Activated naive CD8-positive, alpha-beta T cell treated with anti-CD3 and anti-CD28 coated beads for 36 hours (primary cell): Measurements from ENCODE around the gene AMOTL2. TPM values are rescaled to one million over a fixed set of nuclear protein-coding genes. Genes with fewer than 3 reads are reported as not detected.
A peak's percentile ranks its signal among the peaks of the same experiment; 100 is the strongest.

Experiments used
- DNase-seq: peaks from one replicate; pipeline ENCODE4 v3.0.0; 2021
- H3K27ac Mint-ChIP-seq: one replicate; pipeline ENCODE4 v1.8.0; 2022; ENCODE audit warnings: mild to moderate bottlenecking, moderate library complexity, mixed read lengths
- H3K27me3 Mint-ChIP-seq: one replicate; pipeline ENCODE4 v1.8.0; 2022; ENCODE audit warnings: mild to moderate bottlenecking, mixed read lengths
- H3K36me3 Mint-ChIP-seq: one replicate; pipeline ENCODE4 v1.8.0; 2021; ENCODE audit warnings: mild to moderate bottlenecking, mixed read lengths
- H3K4me1 Mint-ChIP-seq: one replicate; pipeline ENCODE4 v1.8.0; 2021; ENCODE audit warnings: mixed read lengths
- H3K4me3 Mint-ChIP-seq: one replicate; pipeline ENCODE4 v1.8.0; 2022; ENCODE audit warnings: mild to moderate bottlenecking, moderate library complexity, mixed read lengths
- H3K9me3 Mint-ChIP-seq: one replicate; pipeline ENCODE4 v1.8.0; 2022; ENCODE audit warnings: mixed read lengths
- total RNA-seq, 2 experiments: library from RNA; stranded (reverse); gene quantifications; one replicate each; pipeline ENCODE4 v1.2.3, GENCODE V29; 2021

Gene AMOTL2
- total RNA-seq, 2 experiments from 2014 or later, result not detected

GRCh38 chr3:134388788-134389485 is 14.7 kb upstream of the AMOTL2 start:
- H3K36me3 Mint-ChIP-seq, result no peaks in the 10 kb centered on the region
- H3K9me3 Mint-ChIP-seq, result no peaks in the 10 kb centered on the region
- no peak overlapping the region for H3K27ac Mint-ChIP-seq
- H3K27me3 Mint-ChIP-seq, result peaks cover 21% of the 10 kb centered on the region
- no peaks in the 10 kb centered on the region for H3K4me1 Mint-ChIP-seq
- H3K4me3 Mint-ChIP-seq, result no peak overlapping the region
- DNase-seq, result no peak

- H3K4me3 Mint-ChIP-seq, result no peak overlapping the region
- no peak for DNase-seq
- no peaks in the 10 kb centered on the region for H3K4me1 Mint-ChIP-seq
- H3K36me3 Mint-ChIP-seq, result no peaks in the 10 kb centered on the region
- H3K27ac Mint-ChIP-seq, result no peak overlapping the region
- no peaks in the 10 kb centered on the region for H3K9me3 Mint-ChIP-seq
- peaks cover 21% of the 10 kb centered on the region for H3K27me3 Mint-ChIP-seq
Observed at GRCh38 chr3:134388292-134388691, 14.0 kb upstream of the AMOTL2 start.

- H3K27ac Mint-ChIP-seq, result no peak overlapping the region
- H3K4me1 Mint-ChIP-seq, result no peaks in the 10 kb centered on the region
- peaks cover 24% of the 10 kb centered on the region for H3K27me3 Mint-ChIP-seq
- H3K4me3 Mint-ChIP-seq, result no peak overlapping the region
- no peaks in the 10 kb centered on the region for H3K36me3 Mint-ChIP-seq
- H3K9me3 Mint-ChIP-seq, result no peaks in the 10 kb centered on the region
- DNase-seq, result no peak
Observed at GRCh38 chr3:134387293-134387692, 13.0 kb upstream of the AMOTL2 start.

- peaks cover 3% of the 10 kb centered on the region for H3K4me1 Mint-ChIP-seq
- H3K9me3 Mint-ChIP-seq, result no peaks in the 10 kb centered on the region
- no peak for DNase-seq
- H3K4me3 Mint-ChIP-seq, result no peak overlapping the region
- H3K36me3 Mint-ChIP-seq, result no peaks in the 10 kb centered on the region
- H3K27ac Mint-ChIP-seq, result no peak overlapping the region
- H3K27me3 Mint-ChIP-seq, result peaks cover 21% of the 10 kb centered on the region
Observed at GRCh38 chr3:134384963-134385362, 10.7 kb upstream of the AMOTL2 start.

DNA sequence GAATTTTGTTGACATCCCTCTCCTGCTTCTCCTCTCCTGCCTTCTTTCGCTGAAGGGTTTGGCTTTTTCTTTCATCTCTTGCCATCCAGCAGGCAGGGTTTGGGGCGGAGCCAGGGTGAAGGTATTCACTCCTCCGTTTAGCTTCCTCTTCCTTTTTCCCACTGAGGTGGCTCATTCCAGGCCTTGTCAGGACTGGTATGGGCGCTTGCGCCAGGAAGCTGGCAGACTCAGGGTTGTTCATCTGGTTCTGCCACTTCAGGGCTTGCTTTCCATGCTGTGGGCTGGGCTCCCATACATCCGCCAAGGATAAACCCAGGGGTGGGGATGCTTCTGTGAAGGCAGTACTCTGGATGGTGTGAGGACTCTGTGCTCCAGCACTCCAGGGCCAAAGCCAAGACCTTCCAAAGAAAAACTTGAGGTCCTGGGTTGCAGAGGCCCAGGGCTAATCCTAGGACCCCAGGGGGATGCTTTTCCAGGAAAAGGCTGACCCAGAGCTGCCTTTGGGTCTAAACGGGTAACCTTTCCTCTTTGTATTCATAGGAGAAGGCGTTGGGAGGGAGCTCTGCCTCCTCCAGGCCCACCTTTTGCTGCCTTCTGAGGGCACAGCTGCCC is 7.7 kb upstream of the AMOTL2 start:
- H3K27me3 Mint-ChIP-seq, result peaks cover 30% of the 10 kb centered on the region

DNA sequence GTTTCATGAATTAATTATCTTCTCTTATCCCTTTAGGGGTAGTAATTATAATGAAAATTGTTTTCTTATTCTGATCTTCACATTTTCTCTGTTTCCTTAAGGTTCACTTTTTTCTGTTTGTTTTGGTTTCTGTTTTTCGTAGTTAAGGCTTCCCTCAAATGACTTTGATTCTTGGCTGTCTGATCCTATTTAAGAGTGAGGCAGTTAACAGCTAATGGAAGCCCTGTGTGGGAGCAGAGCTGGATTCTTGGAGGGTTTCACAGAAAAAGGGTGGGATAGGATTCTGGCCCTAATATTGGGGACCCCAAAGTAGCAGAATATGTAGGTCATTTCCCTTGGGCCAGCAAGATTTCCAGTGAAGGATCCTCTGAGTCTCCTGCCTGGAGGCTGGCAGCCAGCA is 6.8 kb upstream of the AMOTL2 start:
- Mint-ChIP-seq H3K36me3 (no peaks in the 10 kb centered on the region), H3K27me3 (peaks cover 33% of the 10 kb centered on the region), H3K4me3 (no peak overlapping the region), H3K4me1 (peaks cover 5% of the 10 kb centered on the region), H3K9me3 (no peaks in the 10 kb centered on the region), H3K27ac (no peak overlapping the region)
- no peak for DNase-seq

More for the DNA sequence above, 7.7 kb upstream of the AMOTL2 start:
- DNase-seq, result no peak
- Mint-ChIP-seq H3K27ac (no peak overlapping the region), H3K4me1 (peaks cover 5% of the 10 kb centered on the region), H3K9me3 (no peaks in the 10 kb centered on the region), H3K36me3 (no peaks in the 10 kb centered on the region), H3K4me3 (no peak overlapping the region)

- Mint-ChIP-seq H3K4me3 (no peak overlapping the region), H3K27ac (no peak overlapping the region), H3K27me3 (peaks cover 42% of the 10 kb centered on the region), H3K9me3 (no peaks in the 10 kb centered on the region), H3K36me3 (no peaks in the 10 kb centered on the region), H3K4me1 (peaks cover 7% of the 10 kb centered on the region)
- no peak for DNase-seq
Observed at GRCh38 chr3:134380249-134380648, 6.0 kb upstream of the AMOTL2 start.

- H3K9me3 Mint-ChIP-seq, result no peaks in the 10 kb centered on the region
- no peak overlapping the region for H3K4me3 Mint-ChIP-seq
- H3K27me3 Mint-ChIP-seq, result peaks cover 54% of the 10 kb centered on the region
- H3K27ac Mint-ChIP-seq, result no peak overlapping the region
- H3K36me3 Mint-ChIP-seq, result no peaks in the 10 kb centered on the region
- DNase-seq, result no peak
- peaks cover 14% of the 10 kb centered on the region for H3K4me1 Mint-ChIP-seq
Observed at GRCh38 chr3:134378818-134379217, 4.6 kb upstream of the AMOTL2 start.

DNA sequence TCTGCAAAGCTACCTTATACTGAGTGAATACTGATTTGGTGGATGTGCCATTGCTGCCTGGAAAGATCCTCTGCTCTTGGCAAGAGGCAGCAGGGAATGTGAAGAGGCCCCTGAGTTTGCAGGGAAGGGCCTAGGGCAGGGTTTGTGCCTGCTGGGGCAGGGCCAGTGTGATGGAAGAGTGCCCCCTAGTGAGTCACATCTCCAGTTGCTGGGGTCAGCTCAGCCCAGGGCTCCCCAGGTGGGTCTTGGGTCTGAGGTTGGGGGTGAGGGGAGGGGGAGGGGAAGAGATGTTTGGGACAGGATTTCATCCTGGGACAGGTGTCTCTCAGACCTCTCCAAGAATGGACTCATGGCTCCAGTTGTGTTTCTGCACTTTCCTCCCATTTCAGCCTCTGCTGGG is 4.1 kb upstream of the AMOTL2 start:
- H3K27me3 Mint-ChIP-seq, result peaks cover 59% of the 10 kb centered on the region
- no peaks in the 10 kb centered on the region for H3K9me3 Mint-ChIP-seq
- no peak overlapping the region for H3K4me3 Mint-ChIP-seq
- H3K27ac Mint-ChIP-seq, result no peak overlapping the region
- DNase-seq, result peak; percentile 20
- peaks cover 14% of the 10 kb centered on the region for H3K4me1 Mint-ChIP-seq
- H3K36me3 Mint-ChIP-seq, result no peaks in the 10 kb centered on the region

DNA sequence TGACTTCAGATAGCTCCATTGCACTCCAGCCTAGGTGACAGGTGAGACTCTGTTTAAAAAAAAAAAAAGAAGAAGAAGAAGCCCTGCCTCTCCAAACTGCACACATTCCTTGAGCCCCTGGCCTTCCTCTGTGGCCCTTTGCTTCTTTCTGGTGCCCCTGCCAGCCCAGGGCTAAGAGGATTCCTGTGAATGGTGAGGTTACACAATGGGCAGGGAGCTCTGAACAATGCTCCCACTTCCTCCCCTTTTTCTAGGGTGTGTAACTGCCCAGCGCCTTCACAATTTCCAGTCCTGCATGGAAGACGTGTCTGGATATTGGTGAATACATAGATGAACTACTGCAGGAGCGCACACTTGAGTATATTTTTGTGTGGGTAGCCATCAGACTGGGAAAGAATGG is 3.6 kb upstream of the AMOTL2 start:
- H3K9me3 Mint-ChIP-seq, result no peaks in the 10 kb centered on the region
- no peaks in the 10 kb centered on the region for H3K36me3 Mint-ChIP-seq
- no peak overlapping the region for H3K27ac Mint-ChIP-seq
- DNase-seq, result no peak
- H3K4me1 Mint-ChIP-seq, result peaks cover 14% of the 10 kb centered on the region
- H3K4me3 Mint-ChIP-seq, result no peak overlapping the region
- H3K27me3 Mint-ChIP-seq, result peaks cover 63% of the 10 kb centered on the region

DNA sequence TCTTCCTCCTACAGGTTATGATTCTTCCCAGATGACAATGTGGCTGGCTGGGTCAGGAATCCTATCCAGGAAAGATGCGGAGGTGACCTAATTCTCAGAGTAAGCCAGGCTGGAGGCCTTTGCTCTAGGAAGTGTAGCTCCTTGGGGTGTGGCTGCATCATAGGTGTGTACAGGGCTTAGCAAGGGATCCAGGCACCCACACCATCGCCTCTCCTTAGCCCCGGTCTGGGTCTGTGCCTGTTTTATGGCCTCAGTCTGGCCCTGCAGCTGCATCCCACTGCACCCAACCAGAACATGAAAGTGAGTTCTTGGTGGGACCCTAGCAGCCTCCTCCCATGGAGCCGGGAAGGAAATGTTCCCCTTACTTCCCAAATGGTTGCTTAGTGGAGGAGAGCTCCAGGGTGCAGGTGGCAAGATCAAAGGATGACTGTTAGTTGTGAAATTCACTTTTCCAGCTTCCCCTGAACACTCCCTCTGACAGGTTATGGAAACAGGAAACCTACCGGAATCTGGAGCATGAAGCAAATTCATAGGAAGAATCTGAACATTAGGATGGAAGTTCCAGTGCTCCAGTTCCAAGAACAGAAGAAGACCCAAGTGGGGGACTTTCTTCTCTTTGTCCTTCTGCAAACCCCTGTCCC is 2.7 kb upstream of the AMOTL2 start:
- Mint-ChIP-seq H3K9me3 (no peaks in the 10 kb centered on the region), H3K27ac (no peak overlapping the region), H3K4me1 (peaks cover 14% of the 10 kb centered on the region), H3K36me3 (no peaks in the 10 kb centered on the region), H3K27me3 (peaks cover 69% of the 10 kb centered on the region), H3K4me3 (no peak overlapping the region)
- DNase-seq, result no peak

DNA sequence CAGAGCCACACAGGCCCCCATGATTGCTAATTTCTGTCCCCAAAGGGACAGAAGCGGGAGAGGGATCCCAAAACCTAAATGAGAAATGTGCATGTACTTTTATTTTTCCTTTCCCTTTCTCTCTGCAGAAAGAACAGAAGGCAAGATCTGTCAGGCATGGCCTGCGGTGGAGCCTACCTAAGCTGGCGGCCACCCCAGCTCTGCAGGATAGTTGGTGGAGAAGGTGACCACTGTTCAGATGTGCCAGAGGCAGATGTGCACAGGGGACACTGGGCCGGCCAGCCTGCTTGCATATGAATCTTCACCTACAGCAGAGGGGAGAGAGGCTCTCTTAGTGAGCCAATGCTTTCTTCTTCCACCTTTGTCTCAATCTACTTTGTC is 2.1 kb upstream of the AMOTL2 start:
- no peak for DNase-seq

GRCh38 chr3:134375582-134376384 is 1.5 kb upstream of the AMOTL2 start:
- Mint-ChIP-seq H3K27me3 (peaks cover 72% of the 10 kb centered on the region), H3K4me3 (no peak overlapping the region), H3K4me1 (peaks cover 11% of the 10 kb centered on the region), H3K9me3 (no peaks in the 10 kb centered on the region), H3K27ac (no peak overlapping the region), H3K36me3 (no peaks in the 10 kb centered on the region)
- no peak for DNase-seq

More for the DNA sequence above, 2.1 kb upstream of the AMOTL2 start:
- Mint-ChIP-seq H3K4me3 (no peak overlapping the region), H3K36me3 (no peaks in the 10 kb centered on the region), H3K27me3 (peaks cover 69% of the 10 kb centered on the region), H3K9me3 (no peaks in the 10 kb centered on the region), H3K27ac (no peak overlapping the region), H3K4me1 (peaks cover 14% of the 10 kb centered on the region)

DNA sequence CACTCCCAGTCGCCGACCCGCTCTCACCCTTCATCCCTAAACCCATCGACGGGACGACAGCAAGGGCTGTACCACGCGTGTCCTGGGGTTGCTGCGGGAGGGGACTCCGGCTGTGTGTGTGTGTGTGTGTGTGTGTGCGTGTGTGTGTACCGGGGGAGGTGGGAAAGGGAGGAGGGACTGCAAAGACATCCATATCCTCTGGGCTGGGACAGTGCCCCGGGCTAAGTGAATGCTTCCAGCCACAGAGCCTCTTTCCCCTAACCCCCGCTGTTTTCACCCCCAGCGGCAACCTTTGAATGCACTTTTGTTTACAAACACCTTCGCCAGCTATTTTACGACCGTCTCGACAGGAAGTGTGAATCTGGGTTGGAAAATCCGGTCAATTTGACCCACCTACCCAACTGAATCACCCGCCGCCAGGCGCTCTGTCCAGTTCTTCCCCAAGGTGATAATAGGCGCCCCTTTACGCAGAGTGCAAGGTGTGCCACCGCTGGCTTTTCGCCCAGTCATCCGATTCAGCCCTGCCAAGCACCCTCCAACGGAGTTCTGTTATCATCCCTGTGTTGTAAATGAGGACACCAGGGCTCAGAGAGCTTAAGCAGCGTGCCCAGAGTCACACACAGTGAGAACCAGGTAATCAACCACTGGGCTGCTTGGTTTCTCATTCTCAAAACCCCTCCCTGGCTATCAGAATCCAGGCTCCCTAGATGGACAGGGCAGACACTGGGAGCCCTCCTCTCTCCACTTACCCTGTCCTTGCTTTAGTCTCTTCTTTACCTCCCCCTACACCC is 739 bp upstream of the AMOTL2 start:
- Mint-ChIP-seq H3K4me3 (peak overlapping the region; percentile 70), H3K4me1 (peaks cover 11% of the 10 kb centered on the region), H3K27ac (no peak overlapping the region), H3K9me3 (no peaks in the 10 kb centered on the region), H3K27me3 (peaks cover 69% of the 10 kb centered on the region), H3K36me3 (no peaks in the 10 kb centered on the region)
- DNase-seq, result no peak
